ENCODE data around the gene HOXB7.
A peak's percentile ranks its signal among the peaks of the same experiment; 100 is the strongest.

Gene HOXB7

DNA sequence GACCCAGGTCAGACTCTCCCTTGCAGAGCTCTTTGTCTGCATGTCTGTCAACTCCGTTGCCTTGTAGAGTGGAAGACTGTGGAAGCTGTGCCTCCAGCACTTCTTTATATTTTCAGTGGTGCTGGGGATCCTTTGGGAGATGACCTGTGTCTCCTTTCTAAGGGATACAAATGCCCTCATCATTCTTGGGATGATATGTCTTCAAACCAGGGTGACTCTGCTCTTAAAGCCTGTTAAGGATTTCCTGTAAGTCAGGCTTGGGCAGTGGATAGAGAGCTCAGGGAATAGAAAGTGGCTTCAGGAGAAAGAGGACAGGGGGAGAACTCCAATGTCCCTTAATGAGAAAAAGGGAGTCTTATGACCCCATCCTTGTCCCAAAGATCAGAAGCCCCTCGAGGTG lies 22.3 kb downstream of the HOXB7 start:
- Histone ChIP-seq H3K9ac (ENCODE audit: low read depth in 1 of 2, low read length in 2 of 2) (peak overlapping the region in 1 of 2 donors; percentile 44), H3K27me3 (ENCODE audit: control insufficient read depth in 1 of 2, insufficient read depth in 2 of 2, low read length in 2 of 2) (peaks cover 76 to 92% of the 10 kb centered on the region in 2 donors), H3K4me1 (ENCODE audit: control insufficient read depth in 1 of 2, insufficient read depth in 2 of 2, low read length in 2 of 2) (peaks cover 7 to 8% of the 10 kb centered on the region in 2 donors), H3K9me3 (ENCODE audit: control insufficient read depth in 1 of 2, low read length in 2 of 2) (no peaks in the 10 kb centered on the region), H3K36me3 (ENCODE audit: control insufficient read depth in 1 of 2, insufficient read depth in 2 of 2, low read length in 2 of 2) (no peaks in the 10 kb centered on the region), H3K27ac (ENCODE audit: low read depth, low read length) (peak overlapping the region; percentile 64), H3K4me3 (ENCODE audit: low read depth in 1 of 2, low read length in 2 of 2) (peak overlapping the region in 1 of 2 donors; percentile 30)

DNA sequence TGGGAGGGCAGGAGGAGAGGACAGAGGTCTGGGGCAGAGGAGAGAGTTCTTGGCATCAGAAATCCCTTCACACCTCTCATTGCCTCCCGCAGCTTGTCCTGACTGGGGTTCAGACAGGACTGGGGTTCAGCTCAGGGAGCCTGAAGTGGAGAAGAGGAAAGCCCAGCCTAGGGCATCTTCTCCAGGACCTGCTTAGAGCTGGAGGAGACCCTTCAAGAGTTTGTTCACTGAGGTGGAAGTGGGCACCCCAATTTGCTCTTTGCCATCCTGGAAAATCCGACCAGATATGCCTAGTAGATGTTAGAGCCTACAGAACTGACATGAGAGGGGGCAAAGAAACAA lies 22.8 kb downstream of the HOXB7 start:
- peak overlapping the region in 1 of 2 donors; percentile 44 for H3K9ac ChIP-seq (ENCODE audit: low read depth in 1 of 2, low read length in 2 of 2)
- peaks cover 8 to 12% of the 10 kb centered on the region in 2 donors for H3K4me1 ChIP-seq (ENCODE audit: control insufficient read depth in 1 of 2, insufficient read depth in 2 of 2, low read length in 2 of 2)
- H3K27me3 ChIP-seq (ENCODE audit: control insufficient read depth in 1 of 2, insufficient read depth in 2 of 2, low read length in 2 of 2) = peaks cover 75 to 92% of the 10 kb centered on the region in 2 donors
- H3K27ac ChIP-seq (ENCODE audit: low read depth, low read length) = peak overlapping the region; percentile 64
- no peak overlapping the region for H3K4me3 ChIP-seq (ENCODE audit: low read depth in 1 of 2, low read length in 2 of 2)
- no peaks in the 10 kb centered on the region for H3K36me3 ChIP-seq (ENCODE audit: control insufficient read depth in 1 of 2, insufficient read depth in 2 of 2, low read length in 2 of 2)
- H3K9me3 ChIP-seq (ENCODE audit: control insufficient read depth in 1 of 2, low read length in 2 of 2) = no peaks in the 10 kb centered on the region

DNA sequence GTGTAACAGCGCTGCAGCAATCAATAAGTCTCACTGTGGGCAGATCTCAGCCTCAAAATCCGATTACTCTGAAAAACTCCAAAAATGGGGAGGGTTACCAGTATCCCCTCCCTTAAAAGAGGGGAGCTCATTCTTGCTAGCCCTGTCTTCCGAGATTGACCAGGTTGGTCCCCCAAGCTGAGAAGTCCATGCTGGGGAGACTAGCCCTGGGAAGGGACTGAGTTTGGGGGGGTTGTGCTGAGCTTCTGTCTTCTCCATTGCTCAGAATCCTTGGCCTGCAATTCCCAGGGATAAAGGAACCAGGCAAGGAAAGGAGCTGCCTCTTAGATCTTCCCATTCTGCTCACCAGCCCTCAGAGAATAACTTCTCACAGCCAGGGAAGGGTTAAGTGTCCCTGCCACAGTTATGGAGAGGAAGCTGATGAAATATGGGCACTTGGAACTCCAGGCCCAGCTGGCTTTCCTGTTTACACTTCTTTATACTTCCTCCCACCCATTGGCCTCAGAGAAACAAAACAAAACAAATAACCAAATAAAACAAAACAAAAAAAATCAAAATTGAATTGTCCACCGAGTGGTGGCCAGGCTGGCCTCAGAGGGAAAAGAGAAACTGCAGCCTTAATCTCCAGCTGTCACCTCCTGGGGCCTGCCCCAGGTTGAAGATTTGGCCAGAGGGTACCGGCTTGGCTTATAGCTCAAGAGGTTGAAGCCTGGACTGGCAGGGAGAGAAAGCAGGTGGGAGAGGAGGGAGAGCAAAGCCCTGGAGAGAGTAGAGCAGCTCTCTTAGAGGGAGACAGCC lies 23.3 kb downstream of the HOXB7 start:
- Histone ChIP-seq H3K9ac (ENCODE audit: low read depth in 1 of 2, low read length in 2 of 2) (peak overlapping the region; percentile 50 to 55), H3K4me1 (ENCODE audit: control insufficient read depth in 1 of 2, insufficient read depth in 2 of 2, low read length in 2 of 2) (peaks cover 8 to 12% of the 10 kb centered on the region in 2 donors), H3K9me3 (ENCODE audit: control insufficient read depth in 1 of 2, low read length in 2 of 2) (no peaks in the 10 kb centered on the region), H3K36me3 (ENCODE audit: control insufficient read depth in 1 of 2, insufficient read depth in 2 of 2, low read length in 2 of 2) (no peaks in the 10 kb centered on the region), H3K27me3 (ENCODE audit: control insufficient read depth in 1 of 2, insufficient read depth in 2 of 2, low read length in 2 of 2) (peaks cover 75 to 94% of the 10 kb centered on the region in 2 donors), H3K4me3 (ENCODE audit: low read depth in 1 of 2, low read length in 2 of 2) (peak overlapping the region in 1 of 2 donors; percentile 32), H3K27ac (ENCODE audit: low read depth, low read length) (peak overlapping the region; percentile 64)

DNA sequence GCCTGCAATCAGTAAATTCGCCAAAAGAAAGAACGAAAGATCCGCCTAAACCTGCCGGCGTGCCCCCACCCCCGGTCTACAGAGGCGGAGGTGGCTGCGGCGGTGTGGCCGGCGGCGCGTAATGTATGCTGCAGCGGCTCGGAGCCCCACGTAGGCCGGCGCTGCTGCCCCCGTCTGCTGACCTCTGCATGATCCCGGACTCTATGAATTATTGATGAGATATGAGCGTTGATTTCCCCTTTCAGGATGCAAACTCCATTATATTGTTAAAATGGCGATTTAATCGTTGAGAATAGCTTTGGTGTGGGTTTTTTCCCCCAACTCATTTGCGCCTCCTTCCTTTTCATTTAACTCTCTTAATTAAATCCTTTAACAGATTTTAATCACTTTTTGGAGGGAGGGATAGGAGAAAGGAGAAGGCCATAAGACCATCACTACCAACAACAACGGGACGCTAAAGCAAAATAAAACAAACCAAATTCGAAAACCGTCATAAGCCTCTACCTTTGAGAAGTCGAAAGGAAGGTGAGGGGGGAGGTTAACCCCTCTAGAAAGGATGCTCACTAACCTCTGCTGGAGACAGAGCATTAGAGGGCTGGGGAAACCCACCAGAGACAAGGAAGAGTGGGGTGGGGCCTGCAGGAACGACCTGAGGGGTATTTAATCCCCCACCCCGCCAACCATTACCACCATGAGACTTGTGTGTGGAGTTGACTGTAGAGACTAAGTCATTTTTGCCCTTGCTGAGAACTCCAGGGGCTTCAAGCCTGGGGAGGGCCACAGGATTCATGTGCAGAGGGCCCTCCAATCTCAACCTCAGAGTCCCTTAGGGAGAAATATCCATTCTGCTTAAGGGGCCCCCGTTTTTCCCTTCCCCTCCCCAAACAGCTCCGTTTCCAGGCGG lies 24.2 kb downstream of the HOXB7 start:
- H3K27ac ChIP-seq (ENCODE audit: low read depth, low read length) = peak overlapping the region; percentile 64

DNA sequence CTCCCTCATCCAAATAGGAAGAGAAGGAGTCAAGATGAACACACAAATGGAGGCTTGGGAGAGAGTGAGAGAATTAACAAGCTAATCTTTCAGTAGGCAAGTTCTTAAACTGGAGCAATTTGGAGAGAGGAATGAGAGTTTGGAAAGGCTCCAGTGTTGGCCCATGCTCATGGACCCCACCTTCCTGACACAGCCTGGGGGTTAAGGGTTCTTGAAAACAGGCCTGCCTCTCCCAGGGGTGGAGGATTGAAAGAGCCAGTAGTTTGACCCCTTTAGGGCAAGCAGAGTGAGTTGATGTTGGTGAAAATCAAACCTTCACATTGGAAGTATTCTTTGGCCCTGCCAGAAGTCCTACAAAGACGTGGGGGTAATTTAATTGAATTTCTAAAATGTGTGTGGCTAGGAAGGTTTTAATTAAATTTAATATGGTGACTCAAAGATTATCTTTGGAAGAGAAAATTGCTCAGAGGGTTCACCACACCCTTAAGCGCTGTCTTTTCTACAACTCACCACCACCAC lies 26.5 kb downstream of the HOXB7 start:
- peaks cover 69 to 94% of the 10 kb centered on the region in 2 donors for H3K27me3 ChIP-seq (ENCODE audit: control insufficient read depth in 1 of 2, insufficient read depth in 2 of 2, low read length in 2 of 2)
- peaks cover 8 to 12% of the 10 kb centered on the region in 2 donors for H3K4me1 ChIP-seq (ENCODE audit: control insufficient read depth in 1 of 2, insufficient read depth in 2 of 2, low read length in 2 of 2)
- H3K27ac ChIP-seq (ENCODE audit: low read depth, low read length) = peak overlapping the region; percentile 30
- no peak overlapping the region for H3K4me3 ChIP-seq (ENCODE audit: low read depth in 1 of 2, low read length in 2 of 2)
- H3K9ac ChIP-seq (ENCODE audit: low read depth in 1 of 2, low read length in 2 of 2) = no peak overlapping the region
- H3K9me3 ChIP-seq (ENCODE audit: control insufficient read depth in 1 of 2, low read length in 2 of 2) = no peaks in the 10 kb centered on the region
- H3K36me3 ChIP-seq (ENCODE audit: control insufficient read depth in 1 of 2, insufficient read depth in 2 of 2, low read length in 2 of 2) = no peaks in the 10 kb centered on the region

More for the DNA sequence above, 24.2 kb downstream of the HOXB7 start:
- Histone ChIP-seq H3K27me3 (ENCODE audit: control insufficient read depth in 1 of 2, insufficient read depth in 2 of 2, low read length in 2 of 2) (peaks cover 74 to 96% of the 10 kb centered on the region in 2 donors), H3K4me3 (ENCODE audit: low read depth in 1 of 2, low read length in 2 of 2) (peak overlapping the region; percentile 69 to 81), H3K4me1 (ENCODE audit: control insufficient read depth in 1 of 2, insufficient read depth in 2 of 2, low read length in 2 of 2) (peaks cover 8 to 12% of the 10 kb centered on the region in 2 donors), H3K36me3 (ENCODE audit: control insufficient read depth in 1 of 2, insufficient read depth in 2 of 2, low read length in 2 of 2) (no peaks in the 10 kb centered on the region), H3K9me3 (ENCODE audit: control insufficient read depth in 1 of 2, low read length in 2 of 2) (no peaks in the 10 kb centered on the region), H3K9ac (ENCODE audit: low read depth in 1 of 2, low read length in 2 of 2) (peak overlapping the region; percentile 50 to 55)

DNA sequence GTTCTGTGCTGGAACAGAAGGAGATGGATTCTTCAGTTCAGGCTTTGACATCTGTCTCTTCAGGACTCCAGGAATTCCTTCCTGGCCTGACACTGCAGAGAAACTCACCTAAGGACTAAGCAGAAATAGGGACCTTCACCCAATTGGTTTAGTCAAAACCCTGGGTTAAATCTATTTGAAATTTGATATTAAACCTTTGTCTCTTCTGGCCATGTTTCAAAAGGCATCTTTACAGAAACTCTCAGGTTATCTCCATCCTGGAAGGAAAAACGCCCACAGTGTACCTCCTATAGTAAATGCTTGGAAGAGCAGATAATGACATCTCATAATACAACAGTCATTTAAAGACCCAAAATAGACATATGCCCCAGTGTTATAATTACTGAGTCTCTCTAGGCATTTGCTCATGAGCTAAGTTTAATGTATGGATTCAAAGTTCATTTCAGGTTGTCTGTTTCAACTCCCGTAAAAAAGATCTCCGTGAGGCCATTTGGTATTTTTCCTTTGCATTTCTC lies 27.1 kb downstream of the HOXB7 start:
- Histone ChIP-seq H3K9ac (ENCODE audit: low read depth in 1 of 2, low read length in 2 of 2) (no peak overlapping the region), H3K4me1 (ENCODE audit: control insufficient read depth in 1 of 2, insufficient read depth in 2 of 2, low read length in 2 of 2) (peaks cover 8 to 16% of the 10 kb centered on the region in 2 donors), H3K27me3 (ENCODE audit: control insufficient read depth in 1 of 2, insufficient read depth in 2 of 2, low read length in 2 of 2) (peaks cover 70 to 94% of the 10 kb centered on the region in 2 donors), H3K36me3 (ENCODE audit: control insufficient read depth in 1 of 2, insufficient read depth in 2 of 2, low read length in 2 of 2) (no peaks in the 10 kb centered on the region), H3K27ac (ENCODE audit: low read depth, low read length) (no peak overlapping the region), H3K9me3 (ENCODE audit: control insufficient read depth in 1 of 2, low read length in 2 of 2) (no peaks in the 10 kb centered on the region), H3K4me3 (ENCODE audit: low read depth in 1 of 2, low read length in 2 of 2) (no peak overlapping the region)

DNA sequence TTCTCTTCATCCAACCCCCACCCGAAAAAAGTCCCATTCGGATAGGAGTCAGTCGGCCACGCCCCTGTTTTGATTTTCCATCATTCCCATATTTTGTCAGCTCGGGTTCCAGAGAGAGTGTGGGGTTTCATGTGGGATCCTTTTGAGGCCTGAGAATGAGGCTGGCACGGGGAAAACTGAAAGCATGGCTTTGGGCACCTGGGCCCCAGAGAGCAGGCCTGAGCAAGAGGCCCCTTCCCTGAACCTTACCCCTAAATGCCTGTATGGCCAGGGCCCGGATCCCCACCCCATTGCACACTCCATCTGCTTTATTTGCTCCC lies 28.1 kb downstream of the HOXB7 start:
- H3K27ac ChIP-seq (ENCODE audit: low read depth, low read length) = peak overlapping the region; percentile 87
- H3K9me3 ChIP-seq (ENCODE audit: control insufficient read depth in 1 of 2, low read length in 2 of 2) = no peaks in the 10 kb centered on the region
- no peak overlapping the region for H3K9ac ChIP-seq (ENCODE audit: low read depth in 1 of 2, low read length in 2 of 2)
- H3K27me3 ChIP-seq (ENCODE audit: control insufficient read depth in 1 of 2, insufficient read depth in 2 of 2, low read length in 2 of 2) = peaks cover 61 to 87% of the 10 kb centered on the region in 2 donors
- no peaks in the 10 kb centered on the region for H3K36me3 ChIP-seq (ENCODE audit: control insufficient read depth in 1 of 2, insufficient read depth in 2 of 2, low read length in 2 of 2)
- H3K4me3 ChIP-seq (ENCODE audit: low read depth in 1 of 2, low read length in 2 of 2) = no peak overlapping the region
- H3K4me1 ChIP-seq (ENCODE audit: control insufficient read depth in 1 of 2, insufficient read depth in 2 of 2, low read length in 2 of 2) = peaks cover 8 to 17% of the 10 kb centered on the region in 2 donors

DNA sequence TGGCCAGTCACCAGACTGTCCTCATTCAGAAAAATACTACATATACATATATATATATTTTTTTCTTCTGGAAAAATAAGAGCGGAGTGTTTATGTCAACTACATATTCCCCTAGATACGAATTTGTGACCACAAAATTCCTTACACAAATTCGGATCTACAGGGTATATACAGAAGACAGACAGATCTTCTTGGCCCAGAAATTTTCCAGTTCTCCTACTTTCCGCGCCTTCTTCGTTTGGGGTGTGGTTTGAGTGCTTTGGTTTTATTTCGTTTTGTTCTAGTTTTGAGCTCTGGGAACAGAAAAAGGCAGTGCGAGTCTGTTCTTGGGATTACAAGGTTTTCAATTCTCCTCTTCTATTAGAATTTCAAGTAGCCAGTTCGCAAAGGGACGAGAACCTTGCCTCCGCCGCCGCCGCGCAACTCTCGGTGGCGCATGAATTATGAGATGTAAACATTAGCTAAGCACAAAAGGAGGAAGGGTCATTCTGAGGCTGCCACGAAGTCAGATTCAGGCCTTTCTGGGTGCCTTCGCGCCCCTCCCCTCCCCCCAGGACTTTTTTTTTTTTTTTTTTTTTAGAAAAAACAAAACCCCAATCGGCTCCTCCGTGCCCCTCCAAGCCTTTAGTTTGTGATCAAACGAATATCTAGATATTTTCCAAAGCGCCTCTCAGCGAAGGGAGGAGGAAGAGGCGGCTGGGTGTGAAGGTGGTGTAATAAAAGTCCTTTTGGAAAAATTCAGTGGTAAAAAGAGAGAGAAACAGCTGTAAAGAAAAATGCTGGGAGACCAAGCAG lies 30.9 kb downstream of the HOXB7 start:
- H3K27me3 ChIP-seq (ENCODE audit: control insufficient read depth in 1 of 2, insufficient read depth in 2 of 2, low read length in 2 of 2) = peaks cover 54 to 84% of the 10 kb centered on the region in 2 donors
- no peaks in the 10 kb centered on the region for H3K36me3 ChIP-seq (ENCODE audit: control insufficient read depth in 1 of 2, insufficient read depth in 2 of 2, low read length in 2 of 2)
- peak overlapping the region; percentile 61 for H3K27ac ChIP-seq (ENCODE audit: low read depth, low read length)
- H3K9ac ChIP-seq (ENCODE audit: low read depth in 1 of 2, low read length in 2 of 2) = peak overlapping the region; percentile 53 to 66
- H3K4me1 ChIP-seq (ENCODE audit: control insufficient read depth in 1 of 2, insufficient read depth in 2 of 2, low read length in 2 of 2) = peaks cover 0 to 11% of the 10 kb centered on the region in 2 donors
- no peaks in the 10 kb centered on the region for H3K9me3 ChIP-seq (ENCODE audit: control insufficient read depth in 1 of 2, low read length in 2 of 2)
- H3K4me3 ChIP-seq (ENCODE audit: low read depth in 1 of 2, low read length in 2 of 2) = peak overlapping the region in 1 of 2 donors; percentile 55

DNA sequence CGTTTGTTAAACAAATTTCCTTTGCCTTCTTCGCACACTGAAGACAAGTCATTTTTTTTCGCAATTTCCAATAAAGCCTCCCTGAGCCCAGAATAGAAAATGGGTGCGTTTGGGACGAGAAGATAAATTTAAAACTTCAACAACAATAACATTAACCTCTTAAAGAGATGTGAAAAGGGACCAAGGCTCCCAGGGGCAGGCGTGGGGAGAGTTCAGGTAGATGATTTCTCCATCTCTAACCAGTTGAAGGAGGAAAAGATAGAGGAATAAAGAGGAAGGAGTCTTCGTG lies 31.4 kb downstream of the HOXB7 start:
- peaks cover 58 to 87% of the 10 kb centered on the region in 2 donors for H3K27me3 ChIP-seq (ENCODE audit: control insufficient read depth in 1 of 2, insufficient read depth in 2 of 2, low read length in 2 of 2)
- H3K9ac ChIP-seq (ENCODE audit: low read depth in 1 of 2, low read length in 2 of 2) = peak overlapping the region in 1 of 2 donors; percentile 69
- H3K4me1 ChIP-seq (ENCODE audit: control insufficient read depth in 1 of 2, insufficient read depth in 2 of 2, low read length in 2 of 2) = peaks cover 0 to 11% of the 10 kb centered on the region in 2 donors
- no peaks in the 10 kb centered on the region for H3K9me3 ChIP-seq (ENCODE audit: control insufficient read depth in 1 of 2, low read length in 2 of 2)
- peak overlapping the region; percentile 45 for H3K27ac ChIP-seq (ENCODE audit: low read depth, low read length)
- no peaks in the 10 kb centered on the region for H3K36me3 ChIP-seq (ENCODE audit: control insufficient read depth in 1 of 2, insufficient read depth in 2 of 2, low read length in 2 of 2)
- H3K4me3 ChIP-seq (ENCODE audit: low read depth in 1 of 2, low read length in 2 of 2) = peak overlapping the region; percentile 21 to 57
